RCC 7860 (cell line): ENCODE measurements around the gene MAD1L1.
"Not testable (repeated sequence)": the region's sequence is repeated elsewhere in the genome, so short reads cannot be mapped to it uniquely, and the experiment has no call there.

Source experiments
- DNase-seq: peaks from one replicate; pipeline ENCODE4 v3.0.0-alpha.2; 2015; ENCODE audit warnings: low spot score
- FAIRE-seq: peaks from 2 replicates; lab custom pipeline; 2012; peaks lifted over from hg19 to GRCh38; lab: Jason Lieb, UNC

MAD1L1 gene

DNA sequence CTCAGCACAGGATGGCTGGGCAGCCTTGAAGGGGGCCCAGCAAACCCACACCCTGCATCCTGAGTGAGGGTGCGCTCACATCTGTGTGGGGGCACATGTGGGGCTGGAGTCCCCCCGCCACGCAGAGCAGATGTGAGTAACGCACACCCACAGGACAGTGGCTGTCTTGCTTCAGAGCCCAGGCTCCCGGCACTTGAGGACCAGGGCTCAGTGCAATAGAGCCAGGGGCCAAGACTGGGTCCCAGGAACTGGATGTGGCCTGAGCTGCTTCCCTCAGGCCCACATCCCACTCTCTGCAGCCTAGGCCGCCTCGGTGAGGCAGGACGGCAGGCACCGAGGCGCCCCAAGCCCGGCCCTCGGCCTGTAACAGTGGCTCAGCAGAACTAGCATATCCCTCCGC lies 159.9 kb downstream of the MAD1L1 start:
- DNase-seq, result no peak
- no peak for FAIRE-seq

DNA sequence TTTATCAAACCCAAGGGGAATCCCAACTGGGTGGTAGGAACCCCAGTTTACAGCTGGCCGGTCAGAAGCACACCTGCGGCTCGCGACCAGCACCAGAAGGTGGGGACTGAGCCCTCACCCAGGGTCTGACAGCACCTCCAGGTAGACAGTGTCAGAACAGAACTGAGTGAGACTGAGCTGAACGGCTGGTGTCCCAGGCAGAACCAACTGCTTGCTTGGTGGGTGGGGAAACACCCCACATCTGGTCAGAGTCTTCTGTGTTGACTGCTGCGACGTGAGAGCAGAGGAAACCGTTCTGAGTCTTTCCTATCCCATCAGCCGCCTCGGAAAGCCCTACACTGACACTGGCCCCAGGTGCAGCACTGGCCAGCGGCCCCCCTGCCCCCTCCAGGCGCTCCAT lies 160.7 kb downstream of the MAD1L1 start:
- FAIRE-seq, result no peak
- no peak for DNase-seq

DNA sequence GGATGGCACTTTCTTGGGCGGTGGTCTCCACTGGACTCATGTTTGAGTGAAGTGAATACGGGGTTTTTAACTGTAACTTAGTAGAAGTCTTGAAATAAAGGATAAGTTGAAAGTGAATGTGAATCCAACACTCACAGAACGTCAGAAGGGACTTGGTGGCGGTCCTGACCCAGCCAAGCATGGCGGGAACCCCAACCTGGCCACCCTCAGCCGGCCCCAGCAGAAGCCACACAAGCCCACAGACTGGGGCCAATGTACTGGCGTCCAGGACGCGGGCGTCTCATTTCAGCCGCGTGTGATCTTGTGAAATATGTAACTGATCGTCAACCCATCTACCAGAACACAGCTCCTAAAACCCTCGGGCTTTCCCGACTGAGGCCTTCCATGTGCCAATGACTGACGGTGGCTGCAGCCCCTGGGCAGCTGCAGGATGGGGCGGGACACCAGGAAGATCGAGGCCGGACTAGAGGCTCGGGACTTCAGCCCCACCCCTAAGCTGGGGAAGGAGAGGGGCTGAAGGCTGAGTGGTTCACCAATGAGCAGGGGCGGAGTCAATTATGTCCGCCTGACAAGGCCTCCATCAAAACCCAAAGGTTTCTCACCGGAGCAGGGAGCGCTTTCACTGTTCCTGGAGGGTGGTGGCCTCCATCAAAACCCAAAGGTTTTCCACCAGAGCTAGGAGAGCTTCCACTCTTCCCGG lies 161.5 kb downstream of the MAD1L1 start:
- FAIRE-seq (no peak), DNase-seq (no peak)

DNA sequence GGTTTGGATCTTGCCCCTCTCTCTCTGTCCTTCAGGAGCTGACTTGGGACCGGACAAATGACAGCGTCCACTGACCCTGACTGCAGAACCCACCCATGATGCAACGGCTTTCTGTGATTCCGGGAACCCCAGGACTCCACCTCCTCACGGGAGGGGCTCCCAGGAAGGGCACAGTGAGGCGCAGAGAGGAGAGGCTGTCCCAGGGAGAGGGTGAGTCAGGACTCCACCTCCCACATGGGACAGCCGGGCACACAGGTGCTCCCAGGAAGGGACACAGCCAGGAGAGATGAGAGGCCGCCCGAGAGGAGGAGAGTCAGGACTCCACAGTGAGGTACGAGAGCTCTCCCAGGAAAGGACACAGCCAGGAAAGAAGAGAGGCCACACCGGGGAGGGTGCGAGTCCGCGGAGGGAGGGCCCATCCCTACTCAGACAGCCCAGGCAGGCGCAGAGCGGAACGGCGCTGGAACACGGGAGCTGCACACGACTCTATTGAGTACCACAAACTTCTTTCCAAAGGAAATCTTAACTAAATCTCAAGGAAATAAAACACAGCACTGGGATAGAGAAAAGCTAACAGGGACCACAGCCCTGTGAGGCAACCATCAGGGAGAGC lies 162.5 kb downstream of the MAD1L1 start:
- FAIRE-seq, result no peak
- no peak for DNase-seq

DNA sequence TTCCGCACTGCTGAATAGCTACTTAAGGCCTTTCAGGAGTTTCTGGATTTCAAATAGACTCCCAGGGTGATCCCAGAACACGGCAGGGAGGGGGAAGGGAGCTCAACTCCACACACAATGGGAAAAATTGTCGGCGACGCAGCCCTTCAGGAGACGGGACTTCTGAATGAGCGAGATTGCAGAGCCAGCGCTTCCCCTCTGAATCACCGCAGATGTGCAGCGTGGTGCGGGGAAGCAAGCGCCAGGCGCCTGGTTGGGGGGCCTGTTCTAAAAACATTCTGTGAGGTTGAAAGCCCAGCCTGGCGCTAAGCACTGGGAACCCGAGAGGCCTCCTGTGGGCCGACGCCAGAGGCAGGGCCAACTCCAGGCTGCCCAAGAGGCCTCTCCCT lies 163.3 kb downstream of the MAD1L1 start:
- FAIRE-seq (no peak), DNase-seq (no peak)

DNA sequence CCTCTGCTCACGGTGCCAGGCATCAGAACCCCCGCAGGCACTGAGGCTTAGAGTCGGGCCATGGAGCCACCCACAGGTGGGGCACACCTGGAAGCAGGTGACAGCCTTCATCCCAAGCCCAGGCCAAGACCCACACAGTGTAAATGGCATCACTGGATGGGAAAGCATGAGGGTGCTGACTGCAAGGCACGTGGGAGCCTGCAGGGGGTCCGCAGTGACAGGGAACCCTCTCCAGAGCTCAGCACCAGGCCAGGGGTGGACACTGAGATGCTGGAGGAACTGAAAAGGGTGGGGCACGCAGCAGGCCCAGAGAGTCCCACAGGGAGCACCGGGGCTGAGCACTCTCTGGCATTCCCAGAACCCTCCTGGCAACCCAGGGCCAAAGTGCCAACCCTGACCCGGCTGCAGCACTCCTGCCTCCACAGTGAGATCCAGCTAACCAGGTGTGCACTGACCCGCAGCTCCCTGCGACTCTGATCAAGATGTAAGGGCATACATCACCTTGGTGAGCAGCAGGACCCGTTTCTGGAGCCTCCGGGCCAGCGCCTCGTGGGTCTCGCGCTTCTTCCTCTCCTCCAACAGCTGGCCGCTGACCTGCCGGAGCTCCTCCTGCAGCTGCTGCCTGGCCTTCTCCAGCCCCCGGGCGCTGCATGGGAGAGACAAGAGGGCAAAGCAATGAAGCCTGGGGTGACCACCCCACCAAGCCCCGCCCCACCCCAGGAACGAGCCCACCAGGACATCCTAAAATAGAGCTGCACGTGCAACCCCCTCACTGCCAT lies 163.9 kb downstream of the MAD1L1 start:
- DNase-seq (no peak), FAIRE-seq (no peak)

DNA sequence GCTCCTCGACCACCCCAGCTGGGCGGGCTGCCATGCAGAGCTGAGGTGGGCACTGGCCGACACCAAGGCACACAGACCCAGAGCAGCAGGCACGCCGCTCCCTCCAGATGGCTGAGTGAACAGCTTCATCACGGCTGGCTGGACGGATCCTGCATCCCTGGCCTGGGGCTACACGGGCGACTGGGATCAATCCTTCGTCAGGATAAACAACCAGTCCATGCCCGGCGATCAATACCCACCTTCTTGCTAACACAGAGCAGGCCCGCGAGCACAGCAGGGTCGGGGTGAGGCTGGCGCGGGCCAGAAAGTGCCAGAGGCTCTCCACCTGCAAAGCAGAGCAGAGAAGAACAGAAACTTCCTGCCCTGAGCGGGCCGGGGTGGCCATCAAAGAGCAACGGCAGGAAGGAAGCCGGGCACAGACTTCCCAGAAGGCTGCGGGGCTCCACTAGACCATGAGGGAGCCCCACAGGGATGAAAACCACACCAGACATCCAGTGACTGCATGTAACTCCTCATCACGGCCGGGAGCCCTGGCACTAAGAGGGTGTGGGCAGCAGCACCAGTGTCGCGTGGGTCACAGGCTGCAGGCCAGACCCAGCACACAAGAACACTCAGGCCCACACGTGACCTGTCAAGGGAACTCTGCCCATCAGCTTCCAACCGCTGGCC lies 166.4 kb downstream of the MAD1L1 start:
- FAIRE-seq, result no peak

DNA sequence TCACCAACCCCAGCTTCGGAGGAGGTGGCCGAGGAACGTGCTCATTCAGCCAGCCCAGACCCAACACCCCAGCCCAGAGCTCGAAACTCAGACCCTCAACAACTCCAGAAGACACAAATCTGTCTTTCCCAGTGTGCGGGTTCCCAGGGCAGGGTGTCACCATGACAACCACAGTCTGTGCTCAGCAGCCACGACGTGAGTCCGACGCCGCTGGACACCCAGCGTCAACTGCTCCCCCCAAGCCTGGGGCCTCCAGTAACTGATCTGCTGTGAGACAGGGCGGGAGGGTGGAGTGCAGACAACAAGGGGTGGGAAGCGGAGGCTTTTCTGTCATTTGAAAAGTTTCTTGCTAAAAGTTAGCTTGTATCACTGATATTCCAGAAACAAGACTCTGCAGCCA lies 167.2 kb downstream of the MAD1L1 start:
- FAIRE-seq (no peak), DNase-seq (no peak)

More for the DNA sequence above, 166.4 kb downstream of the MAD1L1 start:
- no peak for DNase-seq

DNA sequence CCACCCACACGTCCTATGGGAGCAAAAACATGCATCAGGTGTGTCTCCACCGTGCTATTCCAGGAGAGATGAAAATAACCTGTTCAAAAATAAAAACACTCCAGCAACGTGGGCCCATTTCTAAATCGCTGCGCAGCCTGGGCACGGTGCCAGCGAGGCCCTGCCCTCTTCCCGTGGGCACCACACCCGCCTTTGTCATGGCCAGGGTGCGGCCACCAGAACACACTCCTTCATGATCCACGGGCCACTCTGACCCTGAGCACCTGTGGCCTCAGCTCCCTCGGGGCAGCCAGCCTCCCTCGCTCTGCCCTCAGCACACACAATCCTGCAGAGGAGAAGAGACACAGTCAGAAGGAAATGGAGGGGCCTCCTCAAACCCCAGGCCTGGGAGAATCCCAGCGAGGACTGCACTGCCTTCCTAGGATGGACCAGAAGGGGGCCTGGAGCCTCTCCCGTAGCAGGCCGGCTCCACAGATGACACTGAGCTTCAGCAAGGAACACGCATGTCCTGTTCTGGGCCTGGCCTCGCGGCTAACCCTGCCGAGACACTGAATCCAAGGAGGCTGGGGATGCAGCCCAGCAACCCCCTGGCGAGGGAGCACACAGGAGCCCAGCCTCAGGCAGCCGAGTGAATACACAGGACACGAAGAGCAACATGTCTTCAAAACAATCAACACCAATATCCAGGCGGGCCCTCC lies 169.0 kb downstream of the MAD1L1 start:
- FAIRE-seq (no peak), DNase-seq (no peak)

DNA sequence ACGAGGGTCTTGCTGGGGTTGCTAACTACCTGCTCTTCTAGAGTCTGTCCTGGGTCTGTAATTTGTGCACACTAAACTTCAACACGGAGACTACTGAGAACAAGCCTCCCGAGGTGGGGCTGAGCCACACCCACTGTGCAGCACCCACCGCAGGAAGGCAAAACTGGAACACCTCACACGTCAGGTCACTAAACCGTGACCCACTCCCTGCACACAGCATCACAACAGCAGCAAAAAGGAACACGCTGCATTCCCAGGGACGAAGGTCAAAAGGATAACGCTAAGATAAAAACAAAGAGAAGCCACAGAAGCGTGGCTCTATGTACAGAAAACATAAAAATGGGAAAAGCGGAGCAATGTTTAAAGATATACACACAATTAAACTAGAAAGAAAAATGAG lies 170.1 kb downstream of the MAD1L1 start:
- no peak for DNase-seq
- FAIRE-seq, result no peak

DNA sequence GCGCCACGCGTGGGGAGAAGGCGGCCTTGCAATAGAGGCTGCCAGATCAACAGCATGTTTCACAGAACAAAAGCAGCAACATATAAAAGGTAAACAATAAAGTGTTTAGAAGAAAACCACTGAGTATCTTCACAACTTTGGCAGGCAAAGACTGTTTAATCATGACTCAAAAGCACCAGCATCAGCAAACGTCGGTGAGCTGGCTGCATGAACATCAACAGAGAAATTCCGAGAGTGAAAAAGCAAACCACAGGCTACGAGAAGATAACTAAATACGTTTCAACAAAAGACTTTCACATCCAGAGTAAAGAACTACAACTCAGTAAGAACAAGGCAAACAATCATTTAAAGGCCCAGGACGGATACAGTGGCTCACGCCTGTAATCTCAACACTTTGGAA lies 172.0 kb downstream of the MAD1L1 start:
- FAIRE-seq (no peak), DNase-seq (no peak)

DNA sequence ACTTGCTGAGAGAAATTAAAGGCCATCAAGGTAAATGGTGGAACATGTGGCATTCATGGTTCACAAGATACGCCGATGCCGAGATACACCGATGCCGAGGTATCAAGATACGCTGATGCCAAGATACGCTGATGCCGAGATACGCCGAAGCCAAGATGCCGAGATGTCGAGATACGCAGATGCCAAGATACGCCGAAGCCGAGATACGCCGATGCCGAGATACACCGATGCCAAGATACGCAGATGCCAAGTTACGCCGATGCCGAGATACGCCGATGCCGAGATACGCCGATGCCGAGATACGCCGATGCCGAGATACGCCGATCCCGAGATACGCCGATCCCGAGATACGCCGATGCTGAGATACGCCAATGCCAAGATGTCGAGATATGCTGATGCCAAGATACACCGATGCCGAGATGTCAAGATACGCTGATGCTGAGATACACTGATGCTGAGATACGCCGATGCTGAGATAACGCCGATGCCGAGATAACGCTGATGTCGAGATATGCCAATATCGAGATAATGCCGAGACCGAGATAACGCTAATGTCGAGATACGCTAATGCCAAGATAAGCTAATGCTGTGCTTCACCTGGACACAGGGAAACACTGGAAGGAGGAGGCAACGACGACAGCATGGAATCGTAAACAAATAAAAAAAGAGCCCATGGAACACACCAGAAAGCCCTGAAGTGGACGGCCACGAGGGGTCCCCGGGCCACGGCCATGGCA lies 172.6 kb downstream of the MAD1L1 start:
- FAIRE-seq, result no peak
- no peak for DNase-seq

DNA sequence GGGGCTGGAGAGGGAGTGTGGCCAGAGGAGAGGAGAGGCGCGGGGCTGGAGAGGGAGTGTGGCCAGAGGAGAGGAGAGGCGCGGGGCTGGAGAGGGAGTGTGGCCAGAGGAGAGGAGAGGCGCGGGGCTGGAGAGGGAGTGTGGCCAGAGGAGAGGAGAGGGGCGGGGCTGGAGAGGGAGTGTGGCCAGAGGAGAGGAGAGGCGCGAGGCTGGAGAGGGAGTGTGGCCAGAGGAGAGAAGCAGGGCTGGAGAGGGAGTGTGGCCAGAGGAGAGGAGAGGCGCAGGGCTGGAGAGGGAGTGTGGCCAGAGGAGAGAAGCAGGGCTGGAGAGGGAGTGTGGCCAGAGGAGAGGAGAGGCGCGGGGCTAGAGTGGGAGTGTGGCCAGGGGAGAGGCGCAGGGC lies 174.5 kb downstream of the MAD1L1 start:
- not testable (repeated sequence) for DNase-seq, FAIRE-seq

DNA sequence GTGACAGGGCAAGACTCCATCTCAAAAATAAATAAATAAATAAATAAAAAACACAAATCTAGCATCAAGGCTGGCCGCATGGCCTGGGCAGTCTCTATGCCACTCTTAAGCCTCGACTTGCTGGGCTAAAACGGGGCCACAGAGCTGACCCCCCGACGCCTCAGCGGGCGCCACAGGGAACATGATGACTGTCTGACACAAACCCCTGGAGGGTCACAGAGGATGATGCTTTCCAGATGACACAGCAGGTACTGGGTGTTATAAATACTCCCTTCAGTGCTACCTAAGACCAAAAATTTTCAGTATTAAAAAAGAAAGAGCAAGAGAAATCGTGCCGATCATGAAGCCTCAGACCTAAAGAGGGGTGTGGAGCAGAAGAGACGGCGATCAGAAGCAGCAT lies 176.8 kb downstream of the MAD1L1 start:
- FAIRE-seq (no peak), DNase-seq (no peak)

DNA sequence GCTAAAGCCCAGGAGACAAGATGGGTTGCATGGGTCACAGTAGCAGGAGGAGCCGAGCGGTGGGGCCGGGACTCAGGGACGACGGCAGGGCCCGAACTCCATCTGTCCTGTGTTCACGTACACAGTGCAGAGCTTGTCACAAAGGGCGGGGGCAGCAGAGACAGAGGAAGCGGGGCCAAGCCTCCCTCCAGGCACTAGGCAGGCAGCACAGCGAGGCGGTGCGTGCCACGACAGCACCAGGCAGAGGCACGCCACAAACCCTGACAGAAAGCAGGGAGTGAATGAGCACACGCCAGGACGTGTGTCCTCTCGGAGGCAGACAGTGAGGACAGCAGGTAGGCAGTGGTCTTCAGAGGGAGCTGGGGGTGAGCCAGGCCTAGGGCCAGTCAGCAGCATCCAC lies 177.8 kb downstream of the MAD1L1 start:
- FAIRE-seq, result no peak

DNA sequence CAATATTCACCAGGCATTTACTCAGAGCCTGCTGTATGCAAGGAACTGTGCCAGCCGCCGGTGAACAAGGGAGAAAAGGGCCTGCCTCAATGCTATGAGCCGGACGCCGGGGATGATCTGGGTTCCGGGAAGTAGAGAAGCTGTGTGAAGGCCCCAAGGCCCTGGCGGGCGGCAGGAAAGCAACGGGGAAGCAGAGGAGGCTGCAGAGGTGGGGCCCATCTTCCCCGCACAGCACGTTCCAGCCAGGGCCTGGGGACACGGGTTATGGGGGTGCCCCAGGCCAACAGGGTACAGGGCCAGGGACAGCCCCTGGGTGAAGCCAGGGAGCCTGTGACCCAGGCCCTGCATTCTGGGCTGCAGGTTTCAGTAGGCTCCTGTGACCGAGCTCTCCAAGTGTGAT lies 179.3 kb downstream of the MAD1L1 start:
- FAIRE-seq (no peak), DNase-seq (no peak)

More for the DNA sequence above, 177.8 kb downstream of the MAD1L1 start:
- no peak for DNase-seq

DNA sequence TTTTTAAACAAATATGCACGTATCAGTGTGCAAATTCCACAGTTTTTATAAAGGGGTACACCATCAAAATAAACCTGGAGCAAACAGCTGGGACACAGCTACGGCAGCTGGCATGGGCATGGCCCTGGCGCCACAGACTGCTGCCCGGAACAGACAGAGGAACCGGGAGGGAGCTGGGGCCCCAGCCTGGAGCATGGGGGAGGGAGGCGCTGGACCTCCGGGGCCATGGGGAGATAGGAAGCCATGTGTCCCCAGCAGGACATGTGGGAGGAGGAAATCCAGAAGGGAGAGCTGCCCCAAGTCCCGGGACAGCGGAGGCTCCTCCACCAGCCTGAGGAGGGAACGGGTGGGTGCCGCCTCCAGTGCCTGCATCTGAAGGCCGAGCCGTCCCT lies 180.1 kb downstream of the MAD1L1 start:
- no peak for FAIRE-seq
- DNase-seq, result no peak

DNA sequence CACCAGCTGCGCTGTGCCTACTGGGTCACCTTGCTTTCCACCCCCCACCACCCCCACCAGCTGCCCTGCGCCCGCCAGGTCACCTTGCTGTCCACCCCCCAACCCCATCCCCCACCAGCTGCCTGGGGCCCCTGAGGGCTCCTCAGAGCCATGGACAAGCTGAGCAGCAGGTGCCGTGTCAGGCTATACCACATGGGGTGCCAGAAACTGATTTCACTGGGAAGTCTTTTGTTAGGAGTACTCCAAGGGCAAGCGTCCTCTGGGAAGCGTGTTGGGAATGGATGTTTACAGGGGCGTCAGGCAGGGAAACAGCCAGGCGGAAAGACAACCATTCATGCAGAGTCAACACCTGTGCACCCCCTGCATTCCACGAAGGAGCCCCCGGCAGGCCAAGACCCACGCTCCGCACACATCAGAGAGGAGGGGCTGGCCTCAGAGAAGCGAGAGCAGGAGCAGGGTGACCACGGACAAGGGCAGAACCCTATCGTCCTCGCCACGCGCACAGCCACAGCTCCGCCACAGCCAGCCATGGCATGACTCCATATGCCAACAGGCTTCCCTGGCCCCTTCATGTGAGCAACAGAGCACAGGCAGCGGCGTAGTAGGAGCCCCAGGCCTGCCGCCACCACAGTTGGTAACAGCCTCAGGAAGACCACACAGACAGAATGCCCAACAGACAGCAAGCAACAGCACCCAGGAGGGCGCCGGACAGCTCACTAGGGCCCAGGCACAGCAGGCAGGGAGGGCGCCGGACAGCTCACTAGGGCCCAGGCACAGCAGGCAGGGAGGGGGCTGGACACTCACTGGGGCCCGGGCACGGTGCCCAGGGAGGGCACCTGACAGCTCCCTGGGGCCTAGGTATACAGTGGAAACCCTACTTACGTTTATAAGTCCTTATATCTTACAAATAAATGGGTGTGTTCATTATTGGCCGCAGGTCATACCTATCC lies 180.8 kb downstream of the MAD1L1 start:
- no peak for DNase-seq
- FAIRE-seq, result no peak

DNA sequence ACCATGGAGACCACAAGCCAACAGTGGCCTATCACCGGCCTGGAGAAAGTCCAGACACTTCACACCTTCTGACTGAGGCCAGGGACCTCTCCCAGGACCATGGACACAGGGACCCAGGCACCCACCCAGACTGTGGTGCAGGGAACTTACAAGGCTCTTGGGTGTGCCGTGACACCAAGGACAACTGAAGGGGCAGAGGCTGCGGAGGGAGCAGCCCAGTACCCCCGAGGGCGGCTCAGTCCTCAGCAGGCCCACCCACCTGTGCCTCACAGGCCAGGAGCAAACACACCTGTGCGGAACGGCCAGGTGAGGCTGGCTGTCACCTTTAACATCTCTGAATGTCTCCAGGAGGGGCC lies 182.3 kb downstream of the MAD1L1 start:
- no peak for FAIRE-seq
- no peak for DNase-seq
